HG03571 (cell line): ENCODE measurements around the gene ARMC9.
"Not testable (repeated sequence)": the region's sequence is repeated elsewhere in the genome, so short reads cannot be mapped to it uniquely, and the experiment has no call there.

ENCODE experiments used
- ATAC-seq: cut with Tn5 transposase; IDR thresholded peaks from one replicate; pipeline ENCODE4 v1.9.1; 2021; ENCODE audit not compliant: unreplicated experiment

The ARMC9 gene

DNA sequence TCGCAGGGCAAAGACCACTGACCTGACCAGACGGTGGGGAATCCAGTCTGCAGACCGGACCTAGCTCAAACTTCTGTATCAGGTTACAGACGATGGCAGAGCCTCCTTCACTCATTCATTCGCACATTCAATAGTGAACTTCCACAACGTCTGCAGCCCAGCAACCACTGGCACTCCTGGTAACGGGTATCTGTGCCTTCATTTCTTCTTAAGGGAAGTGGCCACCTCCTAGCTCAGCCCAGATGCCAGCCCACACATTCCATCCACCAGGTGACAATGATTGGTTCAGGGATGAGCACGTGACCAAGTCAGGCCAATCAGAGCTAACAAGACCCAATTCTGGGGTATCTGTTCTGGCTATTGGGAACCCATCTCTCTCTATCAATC, 15.9 kb upstream of the ARMC9 start:
- ATAC-seq: no peak

DNA sequence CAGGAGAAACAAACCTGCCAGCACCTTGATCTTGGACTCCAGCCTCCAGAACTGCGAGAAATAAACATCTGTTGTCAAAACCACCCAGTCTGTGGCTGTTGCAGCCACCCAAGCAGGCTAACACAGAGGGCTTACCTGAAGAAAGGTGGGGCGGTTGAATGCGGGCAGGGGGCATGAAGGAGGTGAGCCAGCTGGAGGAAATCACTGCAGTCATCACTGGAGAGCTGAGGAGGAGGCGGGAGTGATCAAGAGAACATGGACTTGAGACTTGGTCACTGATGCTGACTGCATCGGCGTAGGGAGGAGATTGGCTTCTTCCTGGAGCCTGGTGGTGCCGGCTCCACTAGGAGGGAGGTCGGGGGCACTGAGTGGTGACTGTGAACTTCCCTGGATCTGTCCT, 14.6 kb upstream of the ARMC9 start:
- no peak for ATAC-seq

DNA sequence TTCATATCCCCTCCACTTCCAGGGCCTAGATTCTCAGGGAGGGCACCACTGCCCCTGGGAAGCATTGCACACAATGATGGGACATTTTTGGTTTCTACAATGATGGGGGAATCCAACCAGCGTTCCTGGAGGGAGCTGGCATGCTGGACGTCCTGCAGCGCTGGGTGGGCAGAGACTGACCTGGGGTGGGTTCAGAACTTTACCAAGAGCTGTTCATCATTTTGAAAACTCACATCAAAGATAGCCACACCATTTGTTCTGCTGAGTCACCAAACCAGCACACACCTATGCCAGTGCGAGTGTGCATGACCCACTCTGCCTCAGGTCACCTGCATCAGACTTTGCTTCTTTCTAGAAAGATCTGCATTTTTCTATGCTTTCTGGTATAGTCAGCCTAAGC, 14.1 kb upstream of the ARMC9 start:
- ATAC-seq: no peak

DNA sequence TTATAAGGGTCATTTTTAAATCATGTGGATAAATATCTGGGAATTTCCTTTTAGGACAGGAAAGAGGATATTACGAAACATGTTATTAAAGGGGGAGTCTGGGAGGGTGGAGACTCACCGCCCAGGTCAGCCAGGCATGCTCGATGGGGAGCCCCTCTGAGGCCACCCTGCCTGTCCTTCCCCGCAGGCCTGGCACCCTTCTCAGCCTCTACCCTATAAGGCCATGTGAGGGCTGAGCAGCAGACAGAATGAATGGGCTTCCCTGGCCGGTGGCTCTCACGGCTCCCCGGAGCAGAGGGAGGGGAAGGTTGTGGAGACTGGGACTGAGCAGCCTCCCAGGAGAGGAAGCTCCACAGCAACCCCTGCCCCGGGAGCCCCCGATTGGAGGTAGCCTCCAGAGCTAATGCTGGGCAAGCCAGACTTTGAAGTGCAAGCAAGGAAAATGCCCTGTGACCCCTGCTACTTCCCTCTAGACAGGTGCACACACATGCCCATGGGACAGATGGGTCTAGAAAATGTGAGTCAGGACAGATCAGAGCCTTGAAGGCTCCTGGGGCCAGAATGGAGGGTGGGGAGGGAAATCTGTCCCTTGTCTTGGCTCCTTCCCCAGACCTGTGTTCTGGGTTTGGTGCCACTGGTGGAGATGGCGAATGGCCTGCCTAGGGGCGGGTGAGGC, 13.2 kb upstream of the ARMC9 start:
- ATAC-seq: no peak

DNA sequence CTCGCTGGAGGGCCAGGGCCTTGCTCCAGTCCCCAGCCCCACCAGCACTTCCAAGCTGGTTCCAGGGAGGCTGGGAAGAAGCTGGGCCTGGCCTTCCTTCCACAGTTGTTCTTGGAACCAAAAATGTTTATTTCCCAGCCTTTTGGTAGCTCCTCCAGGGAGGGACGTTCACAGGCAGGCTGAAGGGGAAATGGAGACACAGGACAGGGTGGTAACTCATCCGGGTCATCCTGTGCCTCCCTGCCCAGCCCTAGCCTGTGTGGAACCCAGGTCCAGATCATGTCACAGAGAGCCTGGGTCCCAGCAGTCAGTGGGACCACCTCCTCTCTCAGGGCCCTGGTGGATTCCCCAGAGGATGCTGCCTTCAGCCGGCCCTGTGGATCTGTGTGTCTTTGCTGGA, 12.5 kb upstream of the ARMC9 start:
- no peak for ATAC-seq

DNA sequence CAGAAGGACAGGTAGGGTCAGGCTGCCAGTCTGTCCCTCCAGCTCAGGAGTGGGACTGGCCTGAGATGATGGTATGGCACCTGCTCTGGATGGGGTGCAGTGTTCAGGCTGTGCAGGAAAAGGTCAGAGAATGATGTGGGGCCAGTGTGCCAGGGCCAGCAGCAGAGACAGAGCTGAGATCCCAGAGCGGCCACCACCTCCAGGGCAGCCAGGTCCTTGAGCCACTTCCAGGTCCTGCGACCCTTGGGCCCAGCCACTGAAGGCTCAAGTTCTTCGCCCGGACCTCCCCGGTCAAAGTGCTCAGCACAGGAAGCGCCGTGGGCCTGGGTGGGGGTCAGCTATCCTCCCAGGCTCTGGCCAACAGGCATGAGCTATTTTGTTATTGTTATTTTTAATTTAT, 12.1 kb upstream of the ARMC9 start:
- no peak for ATAC-seq

DNA sequence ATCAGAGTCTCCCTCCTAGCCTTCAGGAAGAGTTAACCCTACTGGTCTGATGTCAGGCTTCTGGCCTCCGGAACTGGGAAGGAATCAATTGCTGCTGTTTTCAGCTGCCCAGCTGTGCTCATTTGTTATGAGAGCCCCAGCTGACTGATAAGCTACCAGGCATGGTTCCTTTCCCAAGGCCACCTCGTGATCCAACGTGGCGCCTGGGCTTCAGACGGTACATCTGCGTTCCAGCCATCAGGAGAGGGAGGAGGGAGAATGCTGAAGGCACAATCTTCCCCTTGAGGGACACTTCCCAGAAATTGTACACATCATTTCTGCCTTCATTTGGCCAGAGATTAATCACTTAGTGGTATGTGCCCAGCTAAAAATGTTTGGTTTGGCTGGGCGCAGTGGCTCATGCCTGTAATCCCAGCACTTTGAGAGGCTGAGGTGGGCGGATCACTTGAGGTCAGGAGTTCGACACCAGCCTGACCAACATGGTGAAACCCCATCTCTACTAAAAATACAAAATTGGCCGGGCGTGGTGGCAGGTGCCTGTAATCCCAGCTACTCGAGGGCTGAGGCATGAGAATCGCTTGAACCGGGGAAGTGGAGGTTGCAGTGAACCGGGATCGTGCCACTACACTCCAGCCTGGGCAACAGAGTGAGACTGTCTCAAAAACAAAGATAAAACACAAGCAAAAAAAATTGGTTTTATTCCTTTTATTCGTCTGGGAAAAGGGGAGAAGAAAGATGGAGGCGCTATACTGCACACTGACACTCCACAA, 10.5 kb upstream of the ARMC9 start:
- ATAC-seq: no peak

DNA sequence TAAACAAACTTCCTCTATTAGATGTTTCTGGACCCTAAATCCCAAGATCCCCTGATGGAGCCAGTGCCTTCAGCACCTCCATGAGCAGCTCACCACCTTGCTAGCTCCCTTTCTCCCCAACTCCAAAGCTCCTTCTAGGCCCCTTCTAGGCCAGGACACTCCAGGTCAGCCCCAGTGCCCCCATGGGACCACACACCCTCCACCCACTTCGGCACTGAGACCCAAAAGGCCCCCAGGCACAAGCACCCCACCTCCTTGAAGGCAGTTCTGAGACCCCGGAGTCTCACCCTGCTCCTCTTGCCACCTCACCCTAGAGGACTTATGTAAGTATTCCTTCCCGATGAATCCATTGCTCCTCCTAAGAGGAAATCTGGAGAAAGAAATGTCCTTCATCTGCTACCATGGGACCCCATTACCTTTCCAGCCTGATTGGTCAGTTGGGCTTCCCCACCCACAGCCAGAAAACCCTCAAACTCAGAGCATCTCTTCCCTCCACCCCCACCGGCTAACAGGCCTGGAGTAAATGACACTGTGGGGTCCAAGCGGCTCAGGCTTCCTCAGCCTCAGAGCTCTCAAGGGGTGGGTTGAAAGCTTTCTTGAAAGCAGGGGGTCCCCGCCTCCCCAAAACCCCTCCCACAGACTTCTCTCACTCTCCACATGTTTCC, 9.8 kb upstream of the ARMC9 start:
- ATAC-seq: no peak

DNA sequence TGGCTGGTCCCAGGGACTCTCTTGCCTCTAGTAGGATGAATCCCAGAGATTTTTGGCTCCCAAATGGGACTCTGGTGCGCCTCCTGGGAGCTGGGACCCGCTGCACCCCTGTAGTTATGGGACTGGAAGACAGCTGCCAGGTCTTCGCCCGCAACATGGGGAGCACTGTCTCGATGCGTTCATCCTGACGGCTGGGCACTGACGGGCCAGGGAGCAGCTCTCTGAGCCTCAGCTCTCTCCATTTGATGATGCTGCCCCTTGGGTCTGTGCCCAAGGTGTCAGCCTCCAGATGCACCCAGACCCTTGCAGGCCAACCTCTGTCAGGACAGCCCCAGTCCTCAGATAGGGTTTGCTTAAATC, 9.3 kb upstream of the ARMC9 start:
- ATAC-seq: no peak

DNA sequence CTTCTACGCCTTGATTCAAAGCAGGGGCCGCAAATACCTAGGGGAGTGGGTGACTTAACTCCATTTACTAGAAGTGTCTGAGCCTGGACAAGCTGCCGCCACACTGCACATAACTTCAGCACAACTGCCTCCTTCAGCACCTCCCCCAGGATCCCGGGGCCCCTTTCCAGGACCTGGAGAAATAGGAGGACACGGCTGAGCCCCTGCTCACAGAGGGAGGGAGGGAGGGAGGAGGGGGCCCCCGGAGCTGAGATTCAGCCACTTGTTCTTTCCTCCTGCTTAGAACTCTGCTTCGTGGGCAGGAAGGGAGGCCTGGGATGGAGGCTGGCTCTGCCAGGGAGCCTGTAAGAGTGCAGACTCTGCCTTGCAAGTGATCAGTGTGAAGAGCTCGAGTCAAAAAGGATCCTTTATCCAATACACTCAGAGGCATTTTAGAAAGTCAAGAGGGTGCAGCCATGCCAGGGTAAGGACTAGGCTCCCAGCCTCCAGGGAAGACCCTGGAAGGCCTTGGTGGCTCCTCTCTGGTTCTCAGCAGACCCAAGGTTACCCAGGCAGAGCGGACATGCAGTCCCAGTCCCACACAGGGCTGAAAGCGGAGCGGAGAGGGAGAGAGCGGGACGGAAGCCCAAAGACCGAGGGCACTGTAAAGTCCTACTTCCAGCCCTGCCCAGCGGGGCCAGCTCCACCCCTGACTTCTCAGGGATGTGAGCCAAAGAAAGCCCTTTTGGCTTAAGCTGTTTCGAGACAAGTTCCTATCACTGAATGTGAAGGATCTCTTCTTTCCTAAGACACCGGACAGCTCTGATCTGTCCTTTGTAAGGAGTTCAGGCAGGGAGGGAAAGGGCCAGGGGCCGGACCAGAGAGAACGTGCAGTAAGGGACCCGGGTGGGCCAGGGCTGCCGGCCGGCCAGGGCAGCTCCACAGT, 8.6 kb upstream of the ARMC9 start:
- ATAC-seq: no peak

DNA sequence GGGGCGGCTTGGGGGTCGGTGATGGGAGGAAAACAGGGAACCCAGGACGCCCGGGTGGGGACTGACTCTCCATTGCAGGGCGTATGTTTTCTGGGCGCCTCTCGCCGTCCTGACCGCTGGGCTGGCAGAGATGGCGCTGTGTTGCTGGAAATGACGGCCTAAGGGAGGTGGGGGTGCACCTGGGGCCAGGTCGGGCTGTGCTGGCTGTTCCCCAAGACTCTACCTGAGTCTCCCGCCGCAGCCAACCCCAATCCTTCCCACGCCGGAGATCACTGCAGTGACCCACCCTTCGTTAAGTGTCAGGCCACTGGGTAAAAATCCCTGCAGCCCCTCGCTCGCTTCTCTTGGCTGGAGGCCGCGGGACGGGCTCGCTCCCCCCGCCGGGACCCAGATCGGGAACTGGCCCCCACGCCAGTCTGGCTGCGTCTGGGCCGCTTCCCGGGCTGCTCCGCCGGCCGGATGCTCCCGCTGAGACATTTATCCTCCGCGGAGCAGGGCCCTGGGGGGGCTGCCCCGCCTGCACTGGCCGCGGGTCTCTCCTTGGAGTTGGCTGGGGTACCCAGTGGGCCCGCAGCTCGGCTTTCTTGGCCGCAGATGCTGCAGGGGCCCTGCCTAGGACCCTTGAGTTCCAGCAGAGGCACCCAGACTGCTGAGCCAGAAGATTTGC, 7.8 kb upstream of the ARMC9 start:
- ATAC-seq: no peak

DNA sequence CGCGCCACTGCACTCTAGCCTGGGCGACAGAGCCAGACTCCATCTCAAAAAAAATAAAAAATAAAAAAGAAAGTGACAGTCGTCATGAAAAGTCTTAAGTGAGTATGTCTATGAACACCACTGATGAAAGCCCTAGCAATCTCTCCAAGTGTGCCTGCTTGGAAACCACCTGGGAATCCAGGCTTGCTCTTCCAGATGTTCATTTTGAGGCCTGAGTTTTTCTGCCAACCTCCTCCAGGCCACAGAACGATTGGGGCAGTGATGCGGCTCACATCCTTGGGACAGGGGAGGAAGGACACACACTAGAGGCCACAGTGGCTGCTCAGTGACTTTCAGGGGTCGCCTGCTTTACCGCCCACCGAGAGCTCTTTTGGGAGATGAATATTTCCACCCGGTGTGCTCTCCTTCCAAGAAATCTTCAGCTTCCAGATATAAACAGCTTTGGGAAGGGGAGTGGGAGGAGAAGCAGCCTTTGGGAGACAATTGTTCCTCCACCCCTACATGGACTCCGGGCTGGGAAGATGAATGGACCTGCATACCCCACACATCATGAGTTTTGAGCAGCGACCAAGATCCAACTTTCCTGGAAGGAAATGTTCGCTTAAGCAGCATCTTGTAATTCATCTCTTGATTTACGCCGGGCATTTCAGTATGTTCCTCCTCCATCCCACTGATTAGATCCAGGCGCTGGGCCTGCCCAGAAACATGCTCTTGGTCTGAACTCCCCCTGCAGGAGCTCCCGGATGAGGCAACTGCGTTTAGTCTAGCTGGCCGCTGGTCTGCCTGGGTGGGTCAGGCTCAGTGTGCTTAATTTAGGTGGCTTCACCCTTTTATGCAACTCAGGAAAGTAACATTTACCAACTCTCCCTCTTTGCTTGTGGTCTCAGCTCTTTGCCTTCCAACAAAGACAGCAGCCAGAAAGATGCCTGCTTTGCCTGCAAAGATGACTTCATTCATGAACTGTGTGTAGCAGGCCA, 6.2 kb upstream of the ARMC9 start:
- no peak for ATAC-seq

DNA sequence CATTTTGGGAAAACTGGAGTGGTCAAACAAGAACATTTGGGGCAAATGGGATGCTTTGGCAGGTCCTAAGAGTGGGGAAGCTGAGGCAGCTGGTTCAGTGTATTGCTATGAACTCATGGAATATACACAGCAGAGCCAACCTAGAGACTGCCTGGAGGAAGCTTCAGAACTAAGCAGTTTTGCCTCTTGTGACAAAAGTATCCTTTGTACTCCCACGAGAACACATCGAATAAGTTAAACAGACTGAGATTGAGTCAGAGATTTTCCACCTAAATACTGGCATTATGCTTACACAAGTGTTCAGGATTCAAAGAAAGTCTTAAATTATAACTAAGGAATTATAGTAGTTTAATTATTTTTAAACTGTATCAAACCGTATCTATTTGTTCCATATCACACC, 5.2 kb upstream of the ARMC9 start:
- ATAC-seq: no peak

DNA sequence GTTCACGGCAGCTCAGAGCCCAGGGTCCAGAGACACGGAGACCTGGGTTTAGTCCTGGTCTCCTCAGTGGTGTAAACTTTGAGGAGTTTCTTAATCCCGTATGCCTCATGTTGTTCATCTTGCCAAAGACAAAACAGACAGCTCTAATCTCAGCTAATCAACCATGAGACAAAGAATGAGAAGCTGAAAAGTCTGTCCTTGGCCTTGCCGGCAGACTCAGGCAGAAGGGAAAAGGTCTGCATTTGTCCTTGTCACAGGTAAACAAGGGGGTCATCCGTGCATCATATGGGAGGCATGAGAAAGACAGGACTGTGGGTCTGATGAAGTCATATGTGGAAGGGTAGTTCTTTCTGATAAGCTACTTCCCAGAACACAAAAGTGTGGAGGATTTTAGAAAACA, 1.8 kb upstream of the ARMC9 start:
- ATAC-seq: no peak

DNA sequence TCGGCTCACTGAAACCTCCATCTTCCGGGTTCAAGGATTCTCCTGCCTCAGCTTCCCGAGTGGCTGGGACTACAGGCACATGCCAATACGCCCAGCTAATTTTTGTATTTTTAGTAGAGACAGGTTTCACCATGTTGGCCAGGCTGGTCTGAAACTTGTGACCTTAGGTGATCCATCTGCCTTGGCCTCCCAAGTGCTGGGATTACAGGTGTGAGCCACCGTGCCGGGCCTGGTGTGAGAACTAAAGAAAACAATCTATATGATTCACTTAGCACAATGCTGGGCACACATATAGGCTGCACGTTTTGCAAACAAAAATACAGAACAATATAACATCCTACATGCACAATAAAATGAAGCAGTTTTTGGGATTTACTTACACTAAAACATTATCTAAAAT, 1.2 kb upstream of the ARMC9 start:
- ATAC-seq: not testable (repeated sequence)

DNA sequence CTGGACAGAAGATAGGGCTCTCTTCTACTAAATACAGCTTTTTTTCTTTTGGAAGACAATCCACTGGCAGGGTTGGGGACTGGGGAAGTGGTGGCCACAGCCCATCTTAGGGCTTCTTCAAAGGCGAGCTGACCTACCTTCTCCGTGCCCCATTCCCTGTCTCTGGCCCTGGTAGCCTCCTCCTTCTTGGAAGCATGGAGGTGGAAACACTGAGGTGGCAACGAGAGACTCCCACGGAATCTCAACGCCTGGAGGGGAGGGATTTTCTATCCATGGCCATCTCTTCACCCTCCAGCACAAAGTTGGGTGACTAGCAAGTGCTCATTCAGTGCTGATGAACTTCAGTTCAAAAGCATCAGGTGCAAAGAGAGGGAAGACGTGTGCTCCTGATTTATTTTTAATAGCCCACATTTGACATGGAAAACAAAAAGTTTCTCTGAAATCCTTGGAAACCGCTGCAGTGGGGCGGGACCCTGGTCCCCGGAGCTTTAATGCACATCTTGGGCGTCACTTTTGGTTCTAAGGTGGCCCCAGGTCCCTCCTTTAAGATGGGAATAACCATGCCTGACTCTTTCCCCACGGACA, 633 bp upstream of the ARMC9 start:
- ATAC-seq: no peak

DNA sequence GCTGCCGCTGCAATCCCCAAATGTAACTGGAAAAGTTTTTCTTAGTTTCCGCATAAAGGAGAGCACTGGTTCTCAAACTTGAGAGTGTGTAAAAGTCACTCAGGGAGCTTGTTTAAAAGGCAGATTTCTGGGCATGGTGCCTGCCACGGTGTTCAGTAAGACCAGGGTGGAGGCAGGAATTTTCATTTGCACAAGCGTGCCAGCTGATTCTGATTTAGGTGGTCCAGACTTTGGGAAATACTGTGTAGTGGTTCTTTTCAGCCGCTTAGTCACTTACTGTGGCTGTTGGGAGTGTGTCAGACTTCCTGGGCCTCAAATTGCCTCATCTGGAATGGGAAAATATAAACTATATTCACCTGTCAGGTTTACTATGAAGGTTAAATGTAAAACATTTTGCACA, 788 bp downstream of the ARMC9 start:
- ATAC-seq: no peak

DNA sequence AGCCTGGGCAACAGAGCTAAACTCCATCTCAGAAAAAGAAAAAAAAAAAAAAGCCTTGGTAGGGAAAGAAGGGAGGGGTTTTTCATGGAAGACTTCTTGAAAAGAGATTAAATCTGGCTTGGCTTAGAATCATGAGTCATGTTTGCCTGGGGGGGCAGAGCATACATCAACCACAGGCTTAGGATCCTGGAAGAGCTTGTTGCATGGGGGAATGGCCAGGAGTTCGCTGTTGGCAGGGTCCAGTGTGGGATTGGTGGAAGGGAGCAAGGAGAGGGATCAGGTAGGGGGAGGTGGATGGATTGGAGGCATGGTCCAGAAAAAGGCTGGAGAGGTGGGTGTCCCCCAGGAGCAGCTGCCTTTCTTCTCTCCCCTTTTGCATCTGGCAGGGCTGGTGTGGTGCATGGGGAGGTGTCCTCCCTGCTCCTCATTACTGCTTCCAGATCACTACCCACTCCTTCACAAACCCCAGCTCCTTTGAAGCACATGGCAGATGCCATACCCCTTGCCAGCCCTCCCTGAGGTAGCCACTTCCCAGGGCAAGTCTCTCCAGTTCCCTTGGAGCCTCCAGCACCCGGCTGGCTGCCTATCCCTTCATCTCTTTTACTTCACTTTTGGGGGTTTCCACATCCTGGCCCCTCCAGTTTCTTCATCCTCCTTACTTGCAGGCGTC, 2.5 kb downstream of the ARMC9 start:
- ATAC-seq: no peak

DNA sequence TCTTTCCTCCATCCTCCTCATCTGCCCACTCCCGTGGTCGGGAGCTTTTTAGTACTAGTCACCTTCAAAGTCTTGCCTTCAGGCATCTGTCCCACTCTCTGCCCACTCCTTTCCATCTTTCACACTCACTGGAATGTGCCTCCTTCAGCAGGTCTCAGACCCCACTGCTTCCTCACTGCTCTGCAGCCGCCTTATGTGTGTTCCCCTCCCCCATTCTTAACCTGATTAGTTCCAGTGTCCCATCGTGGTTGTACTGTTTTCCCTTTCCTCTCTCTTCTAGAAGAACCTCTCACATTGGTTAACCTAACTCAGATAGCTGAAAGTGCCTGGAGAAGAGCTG, 3.0 kb downstream of the ARMC9 start:
- ATAC-seq: no peak
